K562 (cell line): ENCODE measurements around the gene AMOTL1. TPM values are rescaled to one million over a fixed set of nuclear protein-coding genes. Genes with fewer than 3 reads are reported as not detected.

ENCODE experiments used
- ATAC-seq: fragments of 200-7000 bp; cut with Tn5 transposase; 3 replicates; pipeline ENCODE4 v1.9.1; 2020; ENCODE audit warnings: moderate library complexity
- BruUV-seq: library from RNA; stranded (reverse); fragments of 400-500 nt; replicated peaks from 2 replicates; lab custom pipeline; 2021; lab: Mats Ljungman, UMichigan
- CTCF ChIA-PET: fragments of 300-600 bp; formaldehyde crosslinking; extraction: SDS; loops from one replicate; lab custom pipeline; 2021; ENCODE audit warnings: low intra/inter-chr PET ratio; lab: Yijun Ruan, JAX
- POLR2A ChIA-PET: fragments of 300-600, 350-650 bp; sonication (Branson Sonifier 250); formaldehyde crosslinking; extraction: SDS; loops from one replicate; lab custom pipeline; 2021; ENCODE audit warnings: antibody characterized with exemption, inconsistent platforms; lab: Yijun Ruan, JAX
- DNase-seq, 4 experiments: peaks; one replicate each; pipeline versions ENCODE4 v3.0.0 to v3.0.0-alpha.2; 2011 to 2018; ENCODE audit warnings: low spot score in 3 of 4, mixed read lengths in 3 of 4; ENCODE audit errors: extremely low read depth in 1 of 4
- FAIRE-seq: peaks from 2 replicates; lab custom pipeline; 2011; peaks lifted over from hg19 to GRCh38; lab: Jason Lieb, UNC
- H2AFZ ChIP-seq: 2 replicates; pipeline ENCODE4 v1.6.0; 2011; ENCODE audit warnings: low read depth, low read length, control low read depth, inconsistent platforms
- H3K27ac ChIP-seq: fragments of 200-600 bp; 3 replicates; pipeline ENCODE4 v1.8.0; 2011; ENCODE audit warnings: low read depth, mild to moderate bottlenecking, control low read depth, inconsistent platforms, low read length, moderate library complexity, mixed read lengths; ENCODE audit errors: extremely low read depth
- H3K27me3 ChIP-seq, 2 experiments: fragments of 300-600 bp in 1 of 2; 2 replicates in 1 of 2; 3 replicates in 1 of 2; pipeline versions ENCODE4 v1.6.0 to v1.8.0; 2011; ENCODE audit warnings: inconsistent platforms in 2 of 2, low read length in 2 of 2, mild to moderate bottlenecking in 1 of 2, mixed read lengths in 1 of 2, moderate library complexity in 1 of 2; ENCODE audit not compliant: control insufficient read depth in 2 of 2, insufficient read depth in 2 of 2
- H3K36me3 ChIP-seq: fragments of 300-600 bp; 3 replicates; pipeline ENCODE4 v1.8.0; 2011; ENCODE audit warnings: mild to moderate bottlenecking, low read length, inconsistent platforms; ENCODE audit not compliant: control insufficient read depth, insufficient read depth
- H3K4me1 ChIP-seq, 2 experiments: fragments of 200-600 bp in 1 of 2; replicated peaks in 1 of 2; 2 replicates in 1 of 2; 3 replicates in 1 of 2; pipeline versions ENCODE4 v1.5.1 to v1.8.0; 2011; ENCODE audit warnings: inconsistent platforms in 2 of 2, low read length in 2 of 2, mild to moderate bottlenecking in 1 of 2, mixed read lengths in 1 of 2, moderate library complexity in 1 of 2; ENCODE audit not compliant: control insufficient read depth in 2 of 2, insufficient read depth in 2 of 2
- H3K4me2 ChIP-seq: 2 replicates; pipeline ENCODE4 v1.6.1; 2011; ENCODE audit warnings: low read length, control low read depth, inconsistent platforms, mixed read lengths; ENCODE audit not compliant: insufficient read depth
- H3K4me3 ChIP-seq: fragments of 200-600 bp; sonication (generic), shearing (Covaris generic); 2 replicates; pipeline ENCODE4 v1.5.1; 2016; ENCODE audit warnings: control low read depth, inconsistent platforms
- H3K79me2 ChIP-seq: fragments of 200-600 bp; 3 replicates; pipeline ENCODE4 v1.8.0; 2011; ENCODE audit warnings: low read length, inconsistent platforms; ENCODE audit not compliant: control insufficient read depth, insufficient read depth
- H3K9ac ChIP-seq, 2 experiments: 2 replicates each; pipeline versions ENCODE4 v1.6.0 to v1.6.1; 2011; ENCODE audit warnings: low read depth in 2 of 2, low read length in 2 of 2, control low read depth in 1 of 2, inconsistent platforms in 1 of 2, mild to moderate bottlenecking in 1 of 2, mixed read lengths in 1 of 2; ENCODE audit not compliant: insufficient read depth in 1 of 2
- H3K9me1 ChIP-seq: one replicate; pipeline ENCODE4 v1.6.0; 2011; ENCODE audit warnings: inconsistent platforms, mild to moderate bottlenecking, low read length, moderate library complexity; ENCODE audit not compliant: control insufficient read depth, insufficient read depth
- H3K9me3 ChIP-seq: replicated peaks from 2 replicates; pipeline ENCODE4 v1.5.1; 2011; ENCODE audit warnings: low read depth, low read length, inconsistent platforms; ENCODE audit not compliant: control insufficient read depth, insufficient read depth
- H4K20me1 ChIP-seq: replicated peaks from 2 replicates; pipeline ENCODE4 v1.6.1; 2011; ENCODE audit warnings: low read length, inconsistent platforms, mixed read lengths; ENCODE audit not compliant: control insufficient read depth, insufficient read depth
- ETS2 ChIP-seq: IDR thresholded peaks from 2 replicates; pipeline ENCODE4 v1.6.1; 2016; ENCODE audit warnings: borderline replicate concordance, missing genetic modification characterization, mild to moderate bottlenecking, moderate library complexity, missing compliant biosample characterization; ENCODE audit not compliant: poor library complexity, severe bottlenecking
- PRDM10 ChIP-seq: fragments of 450-650 bp; IDR thresholded peaks from 2 replicates; pipeline ENCODE4 v1.6.1; 2018; ENCODE audit not compliant: partially characterized antibody
- RFX1 ChIP-seq: fragments of 450-650 bp; IDR thresholded peaks from 2 replicates; pipeline ENCODE4 v1.6.1; 2016; ENCODE audit warnings: mild to moderate bottlenecking, moderate library complexity
- WGBS: fragments of 100-300 bp; shearing (Covaris generic); methylation state at CpG from one replicate; pipeline ENCODE4 v1.1.6; 2016; ENCODE audit warnings: low coverage, mixed read lengths; ENCODE audit not compliant: insufficient coverage; ENCODE audit errors: missing lambda C conversion rate; 5-methylcytosine and 5-hydroxymethylcytosine counted together
- in situ Hi-C: fragments of 300-500 bp; cut with MboI; formaldehyde crosslinking; loops from 4 replicates; pipeline ENCODE4 v1.15.0; 2018; ENCODE audit warnings: inconsistent platforms, mixed read lengths
- intact Hi-C: fragments of 100-400 bp; cut with micrococcal nuclease; formaldehyde crosslinking; loops from 2 replicates; pipeline ENCODE4 v1.14.2; 2022
- polyA plus RNA-seq, 8 experiments: library from polyadenylated mRNA; depleted of rRNA in 4 of 8; stranded (reverse) in 5 of 8; unstranded in 3 of 8; fragments of >200 nt; fragmentation: Nextera tagmentation in 2 of 8; fragmentation: Illumina TruSeq in 1 of 8; extraction: Ambion mirVana in 2 of 8; extraction: Trizol in 1 of 8; gene quantifications; 2 replicates each; pipeline versions ENCODE4 v1.2.1 to v1.2.3, GENCODE V29; 2011 to 2014; ENCODE audit warnings: inconsistent platforms in 1 of 8, missing spikeins in 1 of 8
- total RNA-seq, 7 experiments: library from RNA; depleted of rRNA in 6 of 7; stranded (reverse); fragments of >200 nt in 6 of 7; fragmentation: Illumina TruSeq in 2 of 7; extraction: Trizol in 2 of 7; gene quantifications; 2 replicates each; pipeline versions ENCODE4 v1.2.1 to v1.2.3, GENCODE V29; 2011 to 2021; ENCODE audit warnings: low replicate concordance in 1 of 7
- TF ChIP-seq, protein P1 (sequence below), 2 experiments: IDR thresholded peaks; 2 replicates each; pipeline ENCODE4 v1.6.1; 2011; ENCODE audit warnings: borderline replicate concordance in 1 of 2, control low read depth in 1 of 2, low read depth in 1 of 2, low read length in 1 of 2, mild to moderate bottlenecking in 1 of 2, mixed read lengths in 1 of 2, moderate library complexity in 1 of 2; ENCODE audit not compliant: insufficient read depth in 1 of 2, insufficient read length in 1 of 2, poor library complexity in 1 of 2, severe bottlenecking in 1 of 2; ENCODE audit errors: extremely low read depth in 1 of 2

The AMOTL1 gene
- total and polyA plus RNA-seq, 9 of the 15 experiments (the other 6 are each of a cell fraction or from before 2014, with no cell fraction given): 4.0 to 35.4 (median 14.0) TPM

DNA sequence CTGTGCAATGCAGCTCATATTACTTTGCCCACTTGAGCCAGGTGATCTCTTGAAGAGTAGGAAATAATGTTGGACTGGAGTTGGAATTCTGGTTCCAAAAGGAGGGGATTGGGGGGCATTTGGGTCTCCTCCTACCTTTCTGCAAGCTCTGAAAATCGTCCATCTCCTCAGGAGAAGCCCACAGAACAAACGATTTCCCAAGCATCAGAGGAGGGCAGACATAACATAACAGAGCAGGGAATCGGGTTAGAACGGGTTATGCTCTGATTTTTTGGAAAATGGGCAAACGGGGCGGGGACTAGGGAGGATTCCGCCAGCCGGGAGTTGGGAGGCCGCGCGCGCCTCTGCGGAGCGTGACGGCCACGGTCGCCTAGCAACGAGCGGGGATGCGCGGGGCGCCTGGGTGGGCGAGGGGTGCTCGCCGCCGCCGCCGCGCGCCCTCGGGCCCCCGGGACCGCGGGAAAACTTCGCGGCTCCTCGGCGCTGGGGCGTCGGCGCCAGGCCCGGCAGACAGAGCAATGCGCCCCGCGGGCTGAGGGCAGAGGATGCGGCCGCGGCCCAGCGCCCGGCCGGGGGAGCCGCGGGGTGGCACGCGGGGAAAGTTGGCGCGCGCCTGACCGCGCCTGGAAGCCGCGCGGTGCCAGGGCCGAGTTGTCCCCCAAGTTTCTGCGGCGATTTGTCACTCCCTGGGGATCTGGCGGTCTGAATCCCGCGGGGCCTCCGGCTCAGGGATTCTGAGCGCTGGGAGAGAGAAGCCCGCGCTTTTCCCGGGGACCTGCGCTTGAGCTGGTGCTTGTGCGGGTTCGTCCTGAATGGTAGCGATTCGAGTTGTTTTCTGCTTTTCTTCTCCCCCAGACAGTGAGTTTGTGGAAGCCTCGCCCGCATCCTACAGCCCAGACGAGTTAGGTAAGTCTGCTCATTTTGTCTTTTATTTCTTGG, 27.8 kb upstream of the AMOTL1 start:
- POLR2A ChIA-PET: interaction anchor here (0.7 to 0.9 kb wide), 2 partner anchors 17 to 142 kb away, joined by 3 to 5 read pairs; no protein-coding TSS in a partner anchor
- intact Hi-C loops: no loop called here
- peak overlapping the region; percentile 31 for H3K4me2 ChIP-seq

More for the DNA sequence above, 27.8 kb upstream of the AMOTL1 start:
- Histone ChIP-seq H2AFZ (peak overlapping the region; percentile 87), H3K9ac (peak overlapping the region in 1 of 2 experiments; percentile 75; a peak in 1 of 4 replicates), H3K9me3 (no peaks in the 10 kb centered on the region), H3K27ac (no peak overlapping the region), H3K4me1 (peaks cover 7 to 11% of the 10 kb centered on the region in 2 experiments; a peak in 4 of 5 replicates), H4K20me1 (no peaks in the 10 kb centered on the region), H3K9me1 (no peaks in the 10 kb centered on the region), H3K4me3 (no peak overlapping the region), H3K27me3 (peaks cover 0 to 20% of the 10 kb centered on the region in 2 experiments; a peak in 1 of 5 replicates), H3K79me2 (no peaks in the 10 kb centered on the region), H3K36me3 (no peaks in the 10 kb centered on the region)
- in situ Hi-C loops: no loop called here
- FAIRE-seq (no peak), ATAC-seq (no peak), DNase-seq (peak in 1 of 4 experiments; percentile 21)
- CTCF ChIA-PET: no interaction called here
- no TSS peak for BruUV-seq
- TF ChIP-seq, protein P1, sequence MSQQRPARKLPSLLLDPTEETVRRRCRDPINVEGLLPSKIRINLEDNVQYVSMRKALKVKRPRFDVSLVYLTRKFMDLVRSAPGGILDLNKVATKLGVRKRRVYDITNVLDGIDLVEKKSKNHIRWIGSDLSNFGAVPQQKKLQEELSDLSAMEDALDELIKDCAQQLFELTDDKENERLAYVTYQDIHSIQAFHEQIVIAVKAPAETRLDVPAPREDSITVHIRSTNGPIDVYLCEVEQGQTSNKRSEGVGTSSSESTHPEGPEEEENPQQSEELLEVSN (IDR thresholded peaks at IDR 0.05; ENCODE audit: borderline replicate concordance in 1 of 2, extremely low read depth in 1 of 2, insufficient read depth in 1 of 2, insufficient read length in 1 of 2, low read depth in 1 of 2, low read length in 1 of 2, poor library complexity in 1 of 2, severe bottlenecking in 1 of 2): peak in 1 of 2 experiments; percentile 12
- no peak for TF ChIP-seq PRDM10
- no peak for TF ChIP-seq ETS2 (tag)
- TF ChIP-seq RFX1: peak; percentile 26; the same call in 1 of the 2 replicates
- 28% methylated on average over 25 of the region's 82 CpGs for WGBS
